HEK293 (cell line): ENCODE results near the gene WDR36.

Experiments used
- CTCF ChIA-PET: fragments of 350-600 bp; formaldehyde crosslinking; extraction: SDS; loops from one replicate; lab custom pipeline; 2021; ENCODE audit warnings: antibody characterized with exemption; lab: Yijun Ruan, JAX
- POLR2A ChIA-PET: fragments of 300-600 bp; formaldehyde crosslinking; extraction: SDS; loops from one replicate; lab custom pipeline; 2020; ENCODE audit warnings: antibody characterized with exemption, inconsistent platforms; lab: Yijun Ruan, JAX
- H3K27ac ChIP-seq: fragments of 200-500 bp; sonication (Bioruptor generic); 2 replicates; pipeline ENCODE4 v1.5.1; 2014; ENCODE audit warnings: low read depth, low read length, control low read depth, inconsistent platforms; ENCODE audit errors: extremely low read depth
- H3K36me3 ChIP-seq, 2 experiments: fragments of 200-500 bp in 1 of 2; sonication (Bioruptor generic) in 1 of 2; 1 replicate in 1 of 2; 2 replicates in 1 of 2; pipeline ENCODE4 v1.5.1; 2014 to 2017; ENCODE audit warnings: inconsistent platforms in 2 of 2, low read length in 2 of 2; ENCODE audit not compliant: control insufficient read depth in 2 of 2, insufficient read depth in 1 of 2
- H3K4me1 ChIP-seq: fragments of 200-500 bp; sonication (Bioruptor generic); 2 replicates; pipeline ENCODE4 v1.5.1; 2014; ENCODE audit warnings: mild to moderate bottlenecking, low read length, inconsistent platforms; ENCODE audit not compliant: control insufficient read depth, insufficient read depth
- H3K4me3 ChIP-seq: 2 replicates; pipeline ENCODE4 v1.5.1; 2011; ENCODE audit warnings: low read depth, mild to moderate bottlenecking, control low read depth, low read length, moderate library complexity
- H3K9me3 ChIP-seq: fragments of 200-500 bp; sonication (Bioruptor generic); 2 replicates; pipeline ENCODE4 v1.5.1; 2014; ENCODE audit warnings: low read depth, low read length, inconsistent platforms; ENCODE audit not compliant: control insufficient read depth, insufficient read depth
- GFI1B ChIP-seq: fragments of 450-650 bp; formaldehyde crosslinking; IDR thresholded peaks from 2 replicates; pipeline ENCODE4 v1.5.1; 2016; ENCODE audit warnings: missing biosample characterization, missing genetic modification characterization
- MEIS1 ChIP-seq: sonication (generic); formaldehyde crosslinking; IDR thresholded peaks from 2 replicates; pipeline ENCODE4 v1.8.1; 2022; ENCODE audit warnings: missing genetic modification reagents, mild to moderate bottlenecking, borderline replicate concordance
- PRDM6 ChIP-seq: fragments of 450-650 bp; formaldehyde crosslinking; IDR thresholded peaks from 2 replicates; pipeline ENCODE4 v1.5.1; 2017; ENCODE audit warnings: missing biosample characterization, missing genetic modification characterization
- ZBTB11 ChIP-seq: fragments of 450-650 bp; formaldehyde crosslinking; conservative IDR thresholded peaks from 2 replicates; pipeline ENCODE4 v1.5.1; 2016; ENCODE audit warnings: low read depth, missing biosample characterization, missing genetic modification characterization
- ZBTB21 ChIP-seq: fragments of 450-650 bp; formaldehyde crosslinking; IDR thresholded peaks from 2 replicates; pipeline ENCODE4 v1.5.1; 2017; ENCODE audit warnings: missing biosample characterization, missing genetic modification characterization
- ZNF10 ChIP-seq: fragments of 450-650 bp; formaldehyde crosslinking; IDR thresholded peaks from 2 replicates; pipeline ENCODE4 v1.5.1; 2017; ENCODE audit warnings: missing biosample characterization, missing genetic modification characterization
- ZNF132 ChIP-seq: fragments of 450-650 bp; formaldehyde crosslinking; IDR thresholded peaks from 2 replicates; pipeline ENCODE4 v1.5.1; 2017; ENCODE audit warnings: missing biosample characterization, missing genetic modification characterization, borderline replicate concordance
- ZNF169 ChIP-seq: fragments of 450-650 bp; formaldehyde crosslinking; IDR thresholded peaks from 2 replicates; pipeline ENCODE4 v1.5.1; 2016; ENCODE audit warnings: missing biosample characterization, missing genetic modification characterization
- ZNF18 ChIP-seq: fragments of 450-650 bp; formaldehyde crosslinking; IDR thresholded peaks from 2 replicates; pipeline ENCODE4 v1.5.1; 2016; ENCODE audit warnings: missing biosample characterization, missing genetic modification characterization
- ZNF274 ChIP-seq, 2 experiments: fragments of 200-500 bp in 1 of 2; fragments of 450-650 bp in 1 of 2; sonication (Bioruptor generic) in 1 of 2; formaldehyde crosslinking in 1 of 2; IDR thresholded peaks; 2 replicates each; pipeline versions ENCODE4 v1.5.1 to v1.6.1; 2014 to 2016; ENCODE audit warnings: borderline replicate concordance in 1 of 2, inconsistent platforms in 1 of 2, low read length in 1 of 2, missing biosample characterization in 1 of 2, missing genetic modification characterization in 1 of 2
- ZNF366 ChIP-seq: fragments of 450-650 bp; formaldehyde crosslinking; conservative IDR thresholded peaks from 2 replicates; pipeline ENCODE4 v1.5.1; 2016; ENCODE audit warnings: missing biosample characterization, missing genetic modification characterization
- ZNF416 ChIP-seq: fragments of 450-650 bp; formaldehyde crosslinking; IDR thresholded peaks from 2 replicates; pipeline ENCODE4 v1.5.1; 2016; ENCODE audit warnings: missing biosample characterization, missing genetic modification characterization
- ZNF433 ChIP-seq: fragments of 450-650 bp; formaldehyde crosslinking; IDR thresholded peaks from 2 replicates; pipeline ENCODE4 v1.5.1; 2016; ENCODE audit warnings: missing biosample characterization, missing genetic modification characterization, low read depth
- ZNF549 ChIP-seq: fragments of 450-650 bp; IDR thresholded peaks from 2 replicates; pipeline ENCODE4 v1.5.1; 2018; ENCODE audit warnings: missing biosample characterization, missing genetic modification characterization, mild to moderate bottlenecking, inconsistent platforms, moderate library complexity
- ZNF629 ChIP-seq: fragments of 450-650 bp; formaldehyde crosslinking; IDR thresholded peaks from 2 replicates; pipeline ENCODE4 v1.5.1; 2017; ENCODE audit warnings: missing biosample characterization, missing genetic modification characterization
- ZNF660 ChIP-seq: fragments of 450-650 bp; IDR thresholded peaks from 2 replicates; pipeline ENCODE4 v1.5.1; 2018; ENCODE audit warnings: missing biosample characterization, mild to moderate bottlenecking, missing genetic modification characterization
- ZNF664 ChIP-seq: fragments of 450-650 bp; formaldehyde crosslinking; IDR thresholded peaks from 2 replicates; pipeline ENCODE4 v1.5.1; 2016; ENCODE audit warnings: missing biosample characterization, missing genetic modification characterization
- ZNF830 ChIP-seq: fragments of 450-650 bp; IDR thresholded peaks from 2 replicates; pipeline ENCODE4 v1.5.0; 2018; ENCODE audit warnings: missing biosample characterization, missing genetic modification characterization, low read depth, mild to moderate bottlenecking, moderate library complexity
- TF ChIP-seq, protein P1 (sequence below): fragments of 450-650 bp; formaldehyde crosslinking; IDR thresholded peaks from 2 replicates; pipeline ENCODE4 v1.5.1; 2016; ENCODE audit warnings: missing biosample characterization, missing genetic modification characterization, low read depth
- TF ChIP-seq, protein P2 (sequence below): fragments of 450-650 bp; formaldehyde crosslinking; IDR thresholded peaks from 2 replicates; pipeline ENCODE4 v1.5.1; 2016; ENCODE audit warnings: missing biosample characterization, missing genetic modification characterization

WDR36 gene

GRCh38 chr5:111068213-111068612, 23.9 kb upstream of the WDR36 start:
- Histone ChIP-seq H3K36me3 (no peaks in the 10 kb centered on the region), H3K27ac (no peak overlapping the region), H3K4me1 (no peaks in the 10 kb centered on the region; the same call in 1 of the 2 replicates), H3K4me3 (no peak overlapping the region), H3K9me3 (no peaks in the 10 kb centered on the region)
- ChIA-PET POLR2A (no interaction called here), CTCF (no interaction called here)
- TF ChIP-seq ZNF132 (tag by site-specific recombination) (no peak), ZBTB21 (tag by site-specific recombination) (peak; percentile 63), ZNF366 (tag by site-specific recombination) (peak; percentile 50), ZNF660 (tag by site-specific recombination) (peak; percentile 29; the same call in 1 of the 2 replicates), ZNF10 (tag by site-specific recombination) (no peak), ZNF169 (tag by site-specific recombination) (no peak), ZNF629 (tag by site-specific recombination) (peak; percentile 40), ZNF416 (no peak)
- TF ChIP-seq, protein P1, sequence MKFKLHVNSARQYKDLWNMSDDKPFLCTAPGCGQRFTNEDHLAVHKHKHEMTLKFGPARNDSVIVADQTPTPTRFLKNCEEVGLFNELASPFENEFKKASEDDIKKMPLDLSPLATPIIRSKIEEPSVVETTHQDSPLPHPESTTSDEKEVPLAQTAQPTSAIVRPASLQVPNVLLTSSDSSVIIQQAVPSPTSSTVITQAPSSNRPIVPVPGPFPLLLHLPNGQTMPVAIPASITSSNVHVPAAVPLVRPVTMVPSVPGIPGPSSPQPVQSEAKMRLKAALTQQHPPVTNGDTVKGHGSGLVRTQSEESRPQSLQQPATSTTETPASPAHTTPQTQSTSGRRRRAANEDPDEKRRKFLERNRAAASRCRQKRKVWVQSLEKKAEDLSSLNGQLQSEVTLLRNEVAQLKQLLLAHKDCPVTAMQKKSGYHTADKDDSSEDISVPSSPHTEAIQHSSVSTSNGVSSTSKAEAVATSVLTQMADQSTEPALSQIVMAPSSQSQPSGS (tag by site-specific recombination), result peak; percentile 84
- TF ChIP-seq, protein P2, sequence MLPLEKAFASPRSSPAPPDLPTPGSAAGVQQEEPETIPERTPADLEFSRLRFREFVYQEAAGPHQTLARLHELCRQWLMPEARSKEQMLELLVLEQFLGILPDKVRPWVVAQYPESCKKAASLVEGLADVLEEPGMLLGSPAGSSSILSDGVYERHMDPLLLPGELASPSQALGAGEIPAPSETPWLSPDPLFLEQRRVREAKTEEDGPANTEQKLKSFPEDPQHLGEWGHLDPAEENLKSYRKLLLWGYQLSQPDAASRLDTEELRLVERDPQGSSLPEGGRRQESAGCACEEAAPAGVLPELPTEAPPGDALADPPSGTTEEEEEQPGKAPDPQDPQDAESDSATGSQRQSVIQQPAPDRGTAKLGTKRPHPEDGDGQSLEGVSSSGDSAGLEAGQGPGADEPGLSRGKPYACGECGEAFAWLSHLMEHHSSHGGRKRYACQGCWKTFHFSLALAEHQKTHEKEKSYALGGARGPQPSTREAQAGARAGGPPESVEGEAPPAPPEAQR (tag by site-specific recombination), result no peak

- H3K27ac ChIP-seq, result no peak overlapping the region
- ChIA-PET POLR2A (no interaction called here), CTCF (no interaction called here)
- no peaks in the 10 kb centered on the region for H3K9me3 ChIP-seq
- H3K4me1 ChIP-seq, result no peaks in the 10 kb centered on the region; the same call in 1 of the 2 replicates
- no peak for TF ChIP-seq ZNF433 (tag by site-specific recombination)
- TF ChIP-seq ZNF18 (tag by site-specific recombination), result no peak
- TF ChIP-seq PRDM6 (tag by site-specific recombination), result no peak
- no peaks in the 10 kb centered on the region for H3K36me3 ChIP-seq
- H3K4me3 ChIP-seq, result no peak overlapping the region
Measured at GRCh38 chr5:111069839-111070238, 22.3 kb upstream of the WDR36 start.

DNA sequence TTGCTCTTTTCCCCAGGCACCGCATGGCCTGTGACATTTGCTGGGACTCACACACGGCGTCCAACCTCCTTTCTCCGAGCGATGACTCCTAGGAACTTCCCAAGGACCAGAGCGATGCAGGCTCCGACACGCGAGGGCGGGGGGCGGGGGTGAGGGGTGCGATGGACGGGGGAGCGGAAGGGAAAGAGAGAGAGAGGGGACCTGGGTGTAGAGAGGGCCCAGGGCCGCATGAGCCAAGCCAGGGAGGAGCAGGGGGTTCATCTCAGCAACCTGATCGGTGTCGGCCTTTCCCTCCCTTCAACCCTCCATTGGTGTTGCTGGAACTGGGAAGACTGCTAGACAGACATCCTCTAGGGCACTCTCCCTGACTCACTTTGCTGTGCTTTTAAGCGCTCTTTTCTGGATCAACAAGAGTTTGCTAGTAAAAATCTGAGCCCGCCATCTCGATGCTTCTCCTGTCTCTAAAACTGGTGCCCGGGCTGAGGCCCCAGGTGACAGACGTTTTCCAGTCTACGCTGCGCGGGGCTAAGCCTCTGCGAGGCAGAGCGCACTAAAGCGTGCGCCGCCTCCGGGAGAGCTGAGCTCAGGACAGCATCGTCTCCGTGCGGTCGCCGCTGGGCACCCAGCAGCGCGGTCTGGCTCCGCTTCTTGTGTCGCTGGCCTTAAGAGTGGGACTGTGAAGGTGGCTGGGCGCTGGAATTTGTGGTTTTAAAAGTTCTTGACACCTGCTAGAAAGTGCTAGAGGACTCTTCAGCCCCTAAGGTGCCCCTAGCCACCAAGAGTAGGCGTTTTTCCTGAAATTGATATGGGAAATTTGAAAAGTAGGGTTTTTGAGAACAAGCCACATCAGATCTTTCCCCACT, 21.6 kb upstream of the WDR36 start:
- ChIA-PET POLR2A (no interaction called here), CTCF (no interaction called here)
- H3K4me3 ChIP-seq, result no peak overlapping the region
- TF ChIP-seq ZNF549 (tag by site-specific recombination) (no peak), MEIS1 (no peak), ZBTB11 (no peak), GFI1B (no peak), ZNF830 (tag by site-specific recombination) (no peak), ZNF664 (tag by site-specific recombination) (no peak), ZBTB21 (tag by site-specific recombination) (no peak), ZNF274 (IDR thresholded peaks at IDR 0.05; ENCODE audit: low read length) (no peak), ZNF274 (tag by site-specific recombination; IDR thresholded peaks at IDR 0.05; ENCODE audit: borderline replicate concordance) (no peak)

More for the DNA sequence above, 21.6 kb upstream of the WDR36 start:
- no peaks in the 10 kb centered on the region for H3K9me3 ChIP-seq
- H3K36me3 ChIP-seq, result no peaks in the 10 kb centered on the region
- no peak overlapping the region for H3K27ac ChIP-seq
- no peaks in the 10 kb centered on the region; the same call in 1 of the 2 replicates for H3K4me1 ChIP-seq
